Mesenchymal stem cell (in vitro differentiated cells and primary cell): ENCODE measurements around the gene CHRM5.

ENCODE experiments used
- DNase-seq: peaks from one replicate; pipeline ENCODE4 v3.0.0-alpha.2; 2013
- H2AFZ ChIP-seq: one replicate; pipeline ENCODE4 v1.6.1; 2013; ENCODE audit warnings: low read depth, mild to moderate bottlenecking, control low read depth, inconsistent platforms, low read length, moderate library complexity
- H2AK5ac ChIP-seq: 2 replicates; pipeline ENCODE4 v1.6.1; 2013; ENCODE audit warnings: low read length, moderate library complexity, mild to moderate bottlenecking, inconsistent platforms; ENCODE audit not compliant: severe bottlenecking
- H2BK120ac ChIP-seq: one replicate; pipeline ENCODE4 v1.6.1; 2013; ENCODE audit warnings: low read depth, mild to moderate bottlenecking, inconsistent platforms, low read length, moderate library complexity
- H2BK12ac ChIP-seq, 2 experiments: one replicate each; pipeline ENCODE4 v1.6.1; 2013; ENCODE audit warnings: inconsistent platforms in 2 of 2, low read length in 2 of 2, mild to moderate bottlenecking in 2 of 2, moderate library complexity in 2 of 2, control low read depth in 1 of 2
- H2BK15ac ChIP-seq: one replicate; pipeline ENCODE4 v1.6.1; 2013; ENCODE audit warnings: mild to moderate bottlenecking, low read depth, inconsistent platforms; ENCODE audit not compliant: poor library complexity, severe bottlenecking
- H2BK5ac ChIP-seq: 2 replicates; pipeline ENCODE4 v1.6.1; 2013; ENCODE audit warnings: low read depth, mild to moderate bottlenecking, low read length, control low read depth, inconsistent platforms; ENCODE audit not compliant: poor library complexity, severe bottlenecking
- H3K14ac ChIP-seq, 2 experiments: one replicate each; pipeline ENCODE4 v1.6.1; 2013; ENCODE audit warnings: inconsistent platforms in 2 of 2, low read length in 2 of 2, control low read depth in 1 of 2, mild to moderate bottlenecking in 1 of 2, moderate library complexity in 1 of 2
- H3K18ac ChIP-seq, 2 experiments: one replicate each; pipeline ENCODE4 v1.6.1; 2013; ENCODE audit warnings: inconsistent platforms in 2 of 2, low read length in 2 of 2, control low read depth in 1 of 2, low read depth in 1 of 2, mild to moderate bottlenecking in 1 of 2
- H3K23ac ChIP-seq, 2 experiments: one replicate each; pipeline ENCODE4 v1.6.1; 2013; ENCODE audit warnings: inconsistent platforms in 2 of 2, low read length in 2 of 2, mild to moderate bottlenecking in 2 of 2, moderate library complexity in 2 of 2, control low read depth in 1 of 2
- H3K27ac ChIP-seq: 2 replicates; pipeline ENCODE4 v1.5.1; 2013; ENCODE audit warnings: mild to moderate bottlenecking, moderate library complexity, low read length, control low read depth, inconsistent platforms; ENCODE audit not compliant: poor library complexity, severe bottlenecking
- H3K27me3 ChIP-seq, 2 experiments: 2 replicates each; pipeline versions ENCODE4 v1.6.1 to v1.7.0; 2013; ENCODE audit warnings: low read length in 2 of 2, mild to moderate bottlenecking in 2 of 2, moderate library complexity in 2 of 2, control low read depth in 1 of 2, inconsistent platforms in 1 of 2; ENCODE audit not compliant: control insufficient read depth in 1 of 2, insufficient read depth in 1 of 2
- H3K36me3 ChIP-seq, 2 experiments: 2 replicates each; pipeline versions ENCODE4 v1.6.1 to v1.7.0; 2013; ENCODE audit warnings: low read length in 2 of 2, control low read depth in 1 of 2, inconsistent platforms in 1 of 2, low read depth in 1 of 2, mild to moderate bottlenecking in 1 of 2; ENCODE audit not compliant: insufficient read depth in 2 of 2, control insufficient read depth in 1 of 2
- H3K4ac ChIP-seq, 2 experiments: one replicate each; pipeline ENCODE4 v1.6.1; 2013; ENCODE audit warnings: inconsistent platforms in 2 of 2, low read length in 2 of 2, mild to moderate bottlenecking in 2 of 2, moderate library complexity in 2 of 2, control low read depth in 1 of 2, low read depth in 1 of 2
- H3K4me1 ChIP-seq: 2 replicates; pipeline ENCODE4 v1.6.1; 2013; ENCODE audit warnings: low read depth, low read length, control low read depth; ENCODE audit not compliant: control insufficient read depth, insufficient read depth
- H3K4me2 ChIP-seq: 2 replicates; pipeline ENCODE4 v1.6.1; 2013; ENCODE audit warnings: low read length, mild to moderate bottlenecking, inconsistent platforms; ENCODE audit not compliant: poor library complexity, severe bottlenecking
- H3K4me3 ChIP-seq, 2 experiments: 2 replicates each; pipeline versions ENCODE4 v1.5.1 to v1.7.0; 2013; ENCODE audit warnings: low read length in 2 of 2, mild to moderate bottlenecking in 2 of 2, control low read depth in 1 of 2, low read depth in 1 of 2; ENCODE audit not compliant: insufficient read depth in 1 of 2
- H3K79me1 ChIP-seq: replicated peaks from 2 replicates; pipeline ENCODE4 v1.6.1; 2013; ENCODE audit warnings: mild to moderate bottlenecking, control low read depth, low read length, inconsistent platforms; ENCODE audit not compliant: poor library complexity, severe bottlenecking
- H3K9ac ChIP-seq: 2 replicates; pipeline ENCODE4 v1.7.0; 2013; ENCODE audit warnings: mild to moderate bottlenecking, low read length, moderate library complexity
- H3K9me3 ChIP-seq: 2 replicates; pipeline ENCODE4 v1.7.0; 2013; ENCODE audit warnings: mild to moderate bottlenecking, low read length; ENCODE audit not compliant: control insufficient read depth
- H4K8ac ChIP-seq: one replicate; pipeline ENCODE4 v1.6.1; 2013; ENCODE audit warnings: inconsistent platforms, mild to moderate bottlenecking, low read length, moderate library complexity
- H4K91ac ChIP-seq: one replicate; pipeline ENCODE4 v1.6.1; 2013; ENCODE audit warnings: mild to moderate bottlenecking, low read length, inconsistent platforms
- WGBS: methylation state at CpG from one replicate; pipeline ENCODE4 v1.1.7; 2013; ENCODE audit warnings: mixed read lengths; 5-methylcytosine and 5-hydroxymethylcytosine counted together

CHRM5 gene

DNA sequence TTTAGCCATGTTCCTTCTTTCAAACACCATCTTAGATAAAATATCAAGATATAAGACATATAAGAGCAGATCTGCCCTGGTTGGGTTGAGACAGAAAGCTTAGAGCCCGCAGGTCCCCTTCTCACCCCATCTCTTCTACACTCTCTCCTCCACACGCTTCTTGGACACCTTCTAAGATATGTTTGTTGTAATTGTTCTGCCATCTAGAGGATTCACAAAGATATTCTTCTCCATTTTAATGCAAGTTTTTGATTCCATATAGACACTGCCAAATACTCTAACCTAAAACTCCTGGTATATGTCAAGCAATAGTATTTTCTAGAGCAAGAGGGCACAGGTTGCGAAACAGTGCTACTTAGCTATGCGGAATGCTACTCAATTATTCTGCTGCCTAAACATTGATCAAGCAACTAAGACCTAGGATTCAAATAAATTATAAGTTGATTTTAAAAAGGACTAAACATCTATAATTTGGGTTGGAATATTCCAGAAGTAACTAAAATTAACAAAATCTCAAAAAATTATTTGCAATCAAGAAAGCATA, 6.8 kb downstream of the CHRM5 start:
- whole genome bisulfite sequencing = 100% methylated on average over 1 of the region's 4 CpGs
- Histone ChIP-seq H3K36me3 (no peaks in the 10 kb centered on the region), H2BK12ac (no peak overlapping the region), H4K8ac (no peak overlapping the region), H3K27me3 (no peaks in the 10 kb centered on the region), H3K4me1 (no peaks in the 10 kb centered on the region), H3K4me2 (no peak overlapping the region), H2BK120ac (no peak overlapping the region), H3K14ac (no peak overlapping the region), H2BK15ac (no peak overlapping the region), H3K79me1 (peaks cover 7% of the 10 kb centered on the region), H3K4ac (no peak overlapping the region), H2BK5ac (no peak overlapping the region), H3K9me3 (no peaks in the 10 kb centered on the region), H2AFZ (no peak overlapping the region), H3K4me3 (no peak overlapping the region), H4K91ac (no peak overlapping the region), H2AK5ac (no peak overlapping the region), H3K9ac (no peak overlapping the region), H3K23ac (no peak overlapping the region), H3K27ac (no peak overlapping the region), H3K18ac (no peak overlapping the region)
- no peak for DNase-seq

DNA sequence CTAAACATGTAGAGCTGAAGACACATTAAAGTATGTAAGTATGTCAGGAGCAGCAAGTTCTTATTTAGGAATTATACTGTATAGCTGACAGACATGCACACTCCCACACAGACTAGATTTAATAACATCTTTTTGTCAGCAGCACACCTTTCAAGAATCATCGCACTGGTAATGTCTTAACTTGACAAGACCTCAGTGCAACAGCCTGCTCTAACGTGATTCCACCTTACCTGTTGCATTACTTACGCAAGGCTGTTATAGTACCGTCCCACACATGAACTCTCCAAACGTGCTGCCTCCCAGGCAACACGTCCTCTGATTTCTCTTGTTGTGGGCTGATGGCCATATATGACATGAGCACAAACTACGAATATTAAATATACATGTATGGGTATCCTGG, 11.9 kb downstream of the CHRM5 start:
- H2BK120ac ChIP-seq = no peak overlapping the region
- H3K4me1 ChIP-seq = no peaks in the 10 kb centered on the region
- no peak overlapping the region for H4K8ac ChIP-seq
- H3K36me3 ChIP-seq = no peaks in the 10 kb centered on the region
- no peak overlapping the region for H2BK5ac ChIP-seq
- H3K4me2 ChIP-seq = no peak overlapping the region
- H3K9ac ChIP-seq = no peak overlapping the region
- H2AK5ac ChIP-seq = no peak overlapping the region
- H3K9me3 ChIP-seq = no peaks in the 10 kb centered on the region
- no peak overlapping the region for H3K27ac ChIP-seq
- no peak overlapping the region for H3K14ac ChIP-seq
- WGBS = 91% methylated on average over 3 of the region's 7 CpGs
- no peak overlapping the region for H3K23ac ChIP-seq
- no peak overlapping the region for H2BK15ac ChIP-seq
- no peaks in the 10 kb centered on the region for H3K27me3 ChIP-seq
- H4K91ac ChIP-seq = no peak overlapping the region
- no peak overlapping the region for H3K18ac ChIP-seq
- no peak overlapping the region for H3K4ac ChIP-seq
- H3K79me1 ChIP-seq = peaks cover 16% of the 10 kb centered on the region
- no peak overlapping the region for H2BK12ac ChIP-seq
- no peak overlapping the region for H2AFZ ChIP-seq
- no peak overlapping the region for H3K4me3 ChIP-seq
- no peak for DNase-seq

DNA sequence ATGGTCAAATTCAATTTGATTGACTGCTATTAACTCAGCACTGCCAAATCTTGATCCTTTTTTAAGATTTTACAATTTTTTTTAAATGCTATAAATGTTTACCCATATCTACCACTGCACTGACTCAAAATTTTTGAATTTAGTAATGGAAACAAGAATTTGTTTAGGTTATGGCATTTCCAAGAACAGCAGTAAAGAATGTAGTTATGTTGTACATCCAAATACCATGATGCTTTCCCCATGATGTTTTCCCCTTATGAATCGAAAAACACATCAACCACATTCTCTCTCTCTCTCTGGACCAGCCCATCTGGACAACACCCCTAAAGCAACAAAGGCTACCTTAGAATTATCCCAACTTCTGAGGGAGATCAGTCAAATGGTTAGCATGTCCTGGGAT, 14.2 kb downstream of the CHRM5 start:
- no peak overlapping the region for H2AFZ ChIP-seq
- no peak overlapping the region for H3K4me2 ChIP-seq
- no peak overlapping the region for H3K23ac ChIP-seq
- WGBS = 89% methylated on average over 1 of the region's 1 CpG
- H3K4me3 ChIP-seq = no peak overlapping the region
- H3K9ac ChIP-seq = no peak overlapping the region
- no peaks in the 10 kb centered on the region for H3K27me3 ChIP-seq
- no peaks in the 10 kb centered on the region for H3K9me3 ChIP-seq
- no peak overlapping the region for H3K18ac ChIP-seq
- peaks cover 15% of the 10 kb centered on the region for H3K79me1 ChIP-seq
- H4K91ac ChIP-seq = no peak overlapping the region
- H2BK120ac ChIP-seq = no peak overlapping the region
- no peak overlapping the region for H3K4ac ChIP-seq
- H3K4me1 ChIP-seq = peaks cover 2% of the 10 kb centered on the region
- DNase-seq = no peak
- H3K36me3 ChIP-seq = no peaks in the 10 kb centered on the region
- H2BK12ac ChIP-seq = no peak overlapping the region
- no peak overlapping the region for H2BK15ac ChIP-seq
- no peak overlapping the region for H4K8ac ChIP-seq
- H2BK5ac ChIP-seq = no peak overlapping the region
- H2AK5ac ChIP-seq = no peak overlapping the region
- H3K27ac ChIP-seq = no peak overlapping the region
- H3K14ac ChIP-seq = no peak overlapping the region

- H2BK5ac ChIP-seq = peak overlapping the region; percentile 90
- H3K27me3 ChIP-seq = no peaks in the 10 kb centered on the region
- H3K9me3 ChIP-seq = no peaks in the 10 kb centered on the region
- H2BK15ac ChIP-seq = no peak overlapping the region
- no peak overlapping the region for H2BK12ac ChIP-seq
- no peak overlapping the region for H4K8ac ChIP-seq
- H3K14ac ChIP-seq = peak overlapping the region in 1 of 2 experiments; percentile 42
- H2BK120ac ChIP-seq = no peak overlapping the region
- no peak overlapping the region for H3K18ac ChIP-seq
- H3K4ac ChIP-seq = no peak overlapping the region
- H2AFZ ChIP-seq = no peak overlapping the region
- H3K27ac ChIP-seq = peak overlapping the region; percentile 95
- H3K36me3 ChIP-seq = no peaks in the 10 kb centered on the region
- H3K23ac ChIP-seq = no peak overlapping the region
- H2AK5ac ChIP-seq = peak overlapping the region; percentile 100
- no peak overlapping the region for H3K4me2 ChIP-seq
- peaks cover 9% of the 10 kb centered on the region for H3K4me1 ChIP-seq
- H3K4me3 ChIP-seq = no peak overlapping the region
- peaks cover 21% of the 10 kb centered on the region for H3K79me1 ChIP-seq
- H3K9ac ChIP-seq = no peak overlapping the region
- WGBS = 79% methylated on average over 1 of the region's 1 CpG
- no peak overlapping the region for H4K91ac ChIP-seq
- DNase-seq = peak; percentile 74
Measured at GRCh38 chr15:33985287-33985686, 17.0 kb downstream of the CHRM5 start.
